Lung (tissue), 12 donors: ENCODE data around the gene ROBO3. TPM values are rescaled to one million over a fixed set of nuclear protein-coding genes. Genes with fewer than 3 reads are reported as not detected.

ENCODE experiments used
- ATAC-seq: fragments of 200-7000 bp; cut with Tn5 transposase; one replicate; pipeline ENCODE4 v1.9.1; 2020; ENCODE audit warnings: moderate number of reproducible peaks; ENCODE audit not compliant: insufficient read depth, low FRiP score
- DNase-seq, 3 donors: peaks; one replicate each; pipeline ENCODE4 v3.0.0-alpha.2; 2013 to 2017
- H3K27ac ChIP-seq, 2 donors: one replicate each; pipeline ENCODE4 v1.5.1; 2013; ENCODE audit warnings: mild to moderate bottlenecking in 2 of 2, moderate library complexity in 2 of 2, control low read depth in 1 of 2, inconsistent platforms in 1 of 2, low read depth in 1 of 2, low read length in 1 of 2
- H3K27me3 ChIP-seq, 3 donors: one replicate each; pipeline ENCODE4 v1.5.1; 2013; ENCODE audit warnings: low read length in 2 of 3; ENCODE audit not compliant: control insufficient read depth in 3 of 3, insufficient read depth in 3 of 3
- H3K36me3 ChIP-seq, 4 donors: one replicate each; pipeline ENCODE4 v1.5.1; 2013; ENCODE audit warnings: low read length in 4 of 4, mild to moderate bottlenecking in 1 of 4, moderate library complexity in 1 of 4; ENCODE audit not compliant: control insufficient read depth in 4 of 4, insufficient read depth in 4 of 4
- H3K4me1 ChIP-seq, 5 donors: one replicate each; pipeline ENCODE4 v1.5.1; 2013; ENCODE audit warnings: low read length in 5 of 5, mild to moderate bottlenecking in 2 of 5, moderate library complexity in 1 of 5; ENCODE audit not compliant: control insufficient read depth in 5 of 5, insufficient read depth in 5 of 5
- H3K4me3 ChIP-seq: one replicate; pipeline ENCODE4 v1.5.1; 2013; ENCODE audit warnings: mild to moderate bottlenecking, control low read depth, moderate library complexity
- H3K9ac ChIP-seq, 2 donors: one replicate each; pipeline ENCODE4 v1.5.1; 2013; ENCODE audit warnings: low read length in 2 of 2, control low read depth in 1 of 2; ENCODE audit not compliant: insufficient read depth in 1 of 2
- H3K9me3 ChIP-seq, 4 donors: one replicate each; pipeline ENCODE4 v1.5.1; 2013; ENCODE audit warnings: low read length in 3 of 4, mild to moderate bottlenecking in 1 of 4, moderate library complexity in 1 of 4; ENCODE audit not compliant: control insufficient read depth in 4 of 4, insufficient read depth in 3 of 4
- CTCF ChIP-seq: IDR thresholded peaks from 2 replicates; pipeline ENCODE4 v1.5.1; 2012; ENCODE audit warnings: mild to moderate bottlenecking; ENCODE audit errors: control extremely low read depth, extremely low read depth
- WGBS, 2 donors: extraction: QIAGEN DNeasy Blood & Tissue Kit; methylation state at CpG; one replicate each; pipeline ENCODE4 v1.1.7; 2013; 5-methylcytosine and 5-hydroxymethylcytosine counted together
- polyA plus RNA-seq, 2 donors: library from polyadenylated mRNA; stranded (reverse); fragments of 200-250 nt; gene quantifications; one replicate each; pipeline ENCODE4 v1.2.1, GENCODE V29; 2013
- total RNA-seq, 2 donors: library from RNA; depleted of rRNA in 1 of 2; stranded (reverse); fragments of >200 nt in 1 of 2; gene quantifications; one replicate each; pipeline ENCODE4 v1.2.1, GENCODE V29; 2014 to 2021
- donor health status: control.
- donor health status: control.
- donor health status: Bipolar disorder and iron deficiency.
- donor health status: healthy.
- donor health status: DM: yes; HTN: yes; CAD: no.

ROBO3 gene
- total and polyA plus RNA-seq, 4 donors: 9.3 to 16.8 (median 15.1) TPM

DNA sequence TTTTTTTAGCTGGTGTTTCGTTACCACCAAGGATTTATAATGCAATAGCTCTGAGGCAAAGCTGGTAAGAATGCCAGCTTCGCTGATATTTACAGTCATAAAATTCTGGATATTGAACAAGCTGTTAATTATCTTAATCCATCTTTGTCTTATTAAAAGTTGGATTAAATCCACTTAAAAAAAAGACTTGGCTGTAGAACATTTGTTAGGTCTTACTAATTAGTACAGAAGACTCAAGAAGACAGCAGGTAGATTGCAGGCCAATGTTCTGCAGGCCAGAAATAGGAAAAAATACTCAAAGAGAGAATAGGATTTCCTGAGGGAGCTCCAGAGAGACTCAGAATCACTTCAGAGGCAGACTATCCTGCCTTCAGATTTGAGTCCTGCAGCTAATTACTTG lies 24.9 kb downstream of the ROBO3 start:
- H3K27me3 ChIP-seq: no peaks in the 10 kb centered on the region
- no peak for DNase-seq
- ATAC-seq: no peak
- H3K4me3 ChIP-seq: no peak overlapping the region
- 92% methylated on average over 2 of the region's 2 CpGs for whole genome bisulfite sequencing, 2 donors
- TF ChIP-seq CTCF: no peak
- no peak overlapping the region for H3K9ac ChIP-seq
- no peak overlapping the region for H3K27ac ChIP-seq
- peaks cover 0 to 16% (median 11%) of the 10 kb centered on the region in 5 donors for H3K4me1 ChIP-seq
- H3K36me3 ChIP-seq: peaks cover 0 to 4% (median 0%) of the 10 kb centered on the region in 4 donors
- H3K9me3 ChIP-seq: no peaks in the 10 kb centered on the region

DNA sequence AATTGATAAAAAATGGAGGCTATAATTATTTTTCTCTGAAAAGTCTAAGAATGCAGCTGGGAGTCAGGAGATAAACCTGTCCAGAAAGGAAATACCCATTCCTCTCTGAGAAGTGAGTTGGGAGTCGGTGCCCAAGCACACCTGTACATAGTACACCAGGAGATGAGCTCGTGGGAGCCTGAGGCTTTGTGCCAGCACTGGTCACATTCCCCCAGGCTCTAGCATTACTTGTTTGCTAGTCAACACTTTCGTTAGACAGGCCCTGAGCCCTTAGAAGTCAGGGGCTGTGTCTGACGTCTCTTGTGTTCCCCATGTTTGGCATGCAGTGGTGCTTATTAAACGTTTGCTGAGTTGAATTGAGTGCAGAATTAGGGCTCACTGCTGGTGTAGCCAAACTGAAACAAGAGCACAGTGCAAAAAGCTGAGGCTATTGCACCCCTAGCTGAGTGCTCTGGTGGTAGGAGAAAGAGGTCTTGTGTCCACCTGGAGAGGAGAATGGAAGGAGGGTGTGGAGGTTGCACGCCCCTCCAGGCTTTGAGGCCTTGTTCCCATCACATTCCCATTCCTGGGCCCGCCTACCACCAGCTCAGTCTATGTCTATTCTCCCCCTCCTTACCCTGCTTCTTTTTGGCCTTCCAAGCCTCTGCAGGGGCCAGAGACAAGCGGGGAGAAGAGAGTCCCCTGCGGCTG lies 25.6 kb downstream of the ROBO3 start:
- H3K27me3 ChIP-seq: no peaks in the 10 kb centered on the region
- no peak overlapping the region for H3K27ac ChIP-seq
- peaks cover 0 to 4% (median 0%) of the 10 kb centered on the region in 4 donors for H3K36me3 ChIP-seq
- no peaks in the 10 kb centered on the region for H3K9me3 ChIP-seq
- no peak for TF ChIP-seq CTCF
- peaks cover 0 to 16% (median 11%) of the 10 kb centered on the region in 5 donors for H3K4me1 ChIP-seq
- H3K4me3 ChIP-seq: no peak overlapping the region
- DNase-seq (no peak), ATAC-seq (no peak)
- WGBS, 2 donors: 69 to 83% methylated on average over 9 of the region's 9 CpGs
- no peak overlapping the region for H3K9ac ChIP-seq

DNA sequence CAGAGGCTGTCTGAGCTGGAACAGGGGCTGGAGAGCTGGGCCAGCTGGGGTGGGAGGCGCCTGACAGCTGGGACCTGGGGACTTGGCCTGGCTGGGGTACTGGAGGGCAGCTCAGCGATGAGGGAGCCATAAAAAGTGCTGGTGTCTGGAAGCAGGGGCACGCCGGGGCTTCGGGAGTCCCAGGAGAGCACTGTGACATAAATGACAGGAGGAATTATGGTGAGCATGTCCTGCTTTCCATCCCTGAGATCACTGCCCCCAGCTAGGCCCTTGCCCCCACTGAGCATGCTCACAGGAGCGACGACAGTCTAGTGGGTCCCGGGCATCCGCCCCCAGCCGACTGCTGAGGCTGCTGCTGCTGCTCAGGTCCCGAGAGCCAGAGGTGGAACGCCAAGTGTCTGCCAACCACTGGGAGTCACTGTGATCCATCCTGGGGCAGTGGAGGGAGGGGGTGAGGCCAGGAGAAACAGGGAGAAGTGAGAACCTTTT lies 26.2 kb downstream of the ROBO3 start:
- H3K4me1 ChIP-seq: peaks cover 0 to 15% (median 11%) of the 10 kb centered on the region in 5 donors
- 65 to 82% methylated on average over 12 of the region's 12 CpGs for WGBS, 2 donors
- no peak overlapping the region for H3K27ac ChIP-seq

More for the DNA sequence above, 26.2 kb downstream of the ROBO3 start:
- Histone ChIP-seq H3K36me3 (peaks cover 0 to 4% (median 0%) of the 10 kb centered on the region in 4 donors), H3K27me3 (no peaks in the 10 kb centered on the region), H3K4me3 (no peak overlapping the region), H3K9ac (no peak overlapping the region), H3K9me3 (no peaks in the 10 kb centered on the region)
- ATAC-seq (no peak), DNase-seq (peak; percentile 41 to 62 (median 48))
- no peak for TF ChIP-seq CTCF
